ENCODE measurements around the gene BRMS1. TPM values are rescaled to one million over a fixed set of nuclear protein-coding genes. Genes with fewer than 3 reads are reported as not detected.
"Not testable (repeated sequence)": the region's sequence is repeated elsewhere in the genome, so short reads cannot be mapped to it uniquely, and the experiment has no call there.

Gene BRMS1
- 37.8 TPM for total RNA-seq
- long read RNA-seq, transcript BRMS1-201 (10 exons, 1,445 nt), result major isoform, 31 of 41 reads
- long read RNA-seq, partial matches to known transcripts, result 3 of 41 reads
- long read RNA-seq, other reads (novel, unspliced or antisense), result 6 of 41 reads

GRCh38 chr11:66344550-66345315, at the start of gene BRMS1:
Gene BRMS1, minus strand, starts transcription at chr11:66345104. Its CDS starts 2,870 bp downstream, at chr11:66342234.
- intact Hi-C loops (cut with DNase I), result no loop called here
- H3K4me3 ChIP-seq, result peak within 1 kb of the TSS; percentile 85
- ATAC-seq (peak; percentile 90 to 93), DNase-seq (peak; percentile 100)
- H3K9me3 ChIP-seq, result no peaks in the 10 kb centered on the region
- TF ChIP-seq CTCF (IDR thresholded peaks at IDR 0.05), result peak; percentile 30
- H3K27me3 ChIP-seq (ENCODE audit: low read depth), result no peaks in the 10 kb centered on the region
- H3K27ac ChIP-seq, result peak within 1 kb of the TSS; percentile 89
- peaks cover 29% of the 10 kb centered on the region for H3K36me3 ChIP-seq
- H3K4me1 ChIP-seq, result peaks cover 39% of the 10 kb centered on the region

- no peaks in the 10 kb centered on the region for H3K9me3 ChIP-seq
- peaks cover 6% of the 10 kb centered on the region for H3K27me3 ChIP-seq (ENCODE audit: low read depth)
- TF ChIP-seq CTCF (IDR thresholded peaks at IDR 0.05), result no peak
- H3K27ac ChIP-seq, result no peak overlapping the region
- DNase-seq, result no peak
- no peaks in the 10 kb centered on the region for H3K36me3 ChIP-seq
- intact Hi-C loops (cut with DNase I), result no loop called here
- no peak for ATAC-seq
- H3K4me3 ChIP-seq, result no peak overlapping the region
- no peaks in the 10 kb centered on the region for H3K4me1 ChIP-seq
These were observed 49.0 kb upstream of the BRMS1 start for GRCh38 chr11:66393954-66394353.

GRCh38 chr11:66391322-66391721, 46.4 kb upstream of the BRMS1 start:
- no peaks in the 10 kb centered on the region for H3K36me3 ChIP-seq
- no peaks in the 10 kb centered on the region for H3K9me3 ChIP-seq
- intact Hi-C loops (cut with DNase I), result no loop called here
- ATAC-seq (no peak), DNase-seq (no peak)
- TF ChIP-seq CTCF (IDR thresholded peaks at IDR 0.05), result no peak
- H3K27me3 ChIP-seq (ENCODE audit: low read depth), result peaks cover 6% of the 10 kb centered on the region
- peaks cover 2% of the 10 kb centered on the region for H3K4me1 ChIP-seq
- no peak overlapping the region for H3K4me3 ChIP-seq
- H3K27ac ChIP-seq, result no peak overlapping the region

GRCh38 chr11:66388780-66389386, 44.0 kb upstream of the BRMS1 start:
- DNase-seq, result peak; percentile 78
- intact Hi-C loops (cut with DNase I), result no loop called here
- peaks cover 7% of the 10 kb centered on the region for H3K4me1 ChIP-seq
- ATAC-seq, result peak; percentile 76 to 84
- peak; percentile 77 for TF ChIP-seq CTCF (IDR thresholded peaks at IDR 0.05)
- peaks cover 6% of the 10 kb centered on the region for H3K27me3 ChIP-seq (ENCODE audit: low read depth)
- H3K4me3 ChIP-seq, result no peak overlapping the region
- no peak overlapping the region for H3K27ac ChIP-seq
- H3K9me3 ChIP-seq, result no peaks in the 10 kb centered on the region
- H3K36me3 ChIP-seq, result no peaks in the 10 kb centered on the region

- H3K4me3 ChIP-seq, result peak overlapping the region; percentile 35
- H3K36me3 ChIP-seq, result no peaks in the 10 kb centered on the region
- DNase-seq (peak; percentile 90), ATAC-seq (peak; percentile 82 to 86)
- peak; percentile 94 for TF ChIP-seq CTCF (IDR thresholded peaks at IDR 0.05)
- H3K4me1 ChIP-seq, result peaks cover 7% of the 10 kb centered on the region
- intact Hi-C loops (cut with DNase I), result no loop called here
- H3K9me3 ChIP-seq, result no peaks in the 10 kb centered on the region
- no peaks in the 10 kb centered on the region for H3K27me3 ChIP-seq (ENCODE audit: low read depth)
- H3K27ac ChIP-seq, result no peak overlapping the region
These were observed 41.5 kb upstream of the BRMS1 start for GRCh38 chr11:66386171-66387069.

GRCh38 chr11:66384316-66384715, 39.4 kb upstream of the BRMS1 start:
- ATAC-seq; H3K36me3 ChIP-seq; intact Hi-C loops (cut with DNase I); H3K27ac ChIP-seq; H3K9me3 ChIP-seq; H3K4me1 ChIP-seq; DNase-seq; H3K4me3 ChIP-seq; H3K27me3 ChIP-seq (ENCODE audit: low read depth): not testable (repeated sequence)

- H3K4me3 ChIP-seq; H3K36me3 ChIP-seq; H3K9me3 ChIP-seq; H3K27ac ChIP-seq; H3K27me3 ChIP-seq (ENCODE audit: low read depth); ATAC-seq; DNase-seq; H3K4me1 ChIP-seq; intact Hi-C loops (cut with DNase I): not testable (repeated sequence)
These were observed 35.4 kb upstream of the BRMS1 start for GRCh38 chr11:66380264-66380663.
